GM13977 (cell line): ENCODE measurements around the gene INPP4A.

Source experiments
- DNase-seq: peaks from one replicate; pipeline ENCODE4 v3.0.0; 2012; ENCODE audit warnings: low spot score
- in situ Hi-C: fragments of 300-500 bp; cut with MboI; formaldehyde crosslinking; loops from one replicate; pipeline ENCODE4 v1.12.0; 2022; ENCODE audit warnings: low sequenced_read_pairs, low pct_unique_long_range_greater_than_20kb, mixed read lengths, inconsistent platforms; ENCODE audit not compliant: unreplicated experiment
- TF ChIP-seq, protein P1 (sequence below): IDR thresholded peaks from 2 replicates; pipeline ENCODE4 v1.5.1; 2012; ENCODE audit warnings: mild to moderate bottlenecking, control low read depth; ENCODE audit not compliant: insufficient read depth; ENCODE audit errors: extremely low read depth, missing control alignments

The INPP4A gene

DNA sequence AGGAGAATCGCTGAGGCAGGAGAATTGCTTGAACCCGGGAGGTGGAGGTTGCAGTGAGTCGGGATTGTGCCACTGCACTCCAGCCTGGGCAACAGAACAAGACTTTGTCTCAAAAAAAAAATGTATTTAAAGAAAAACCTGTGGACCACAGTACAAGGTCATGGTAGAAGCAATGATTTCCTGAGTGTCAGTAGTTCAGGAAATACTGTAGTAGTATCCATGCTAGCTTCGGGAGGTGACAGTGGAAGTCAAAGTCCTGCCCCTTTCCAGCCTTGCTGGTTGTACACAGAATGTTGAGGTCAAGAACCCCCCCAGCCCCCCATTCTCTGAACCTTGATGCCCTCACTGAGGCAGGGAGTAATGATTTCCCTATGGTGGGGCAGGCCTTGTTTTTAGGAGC, 56.6 kb downstream of the INPP4A start:
- DNase-seq = no peak
- TF ChIP-seq, protein P1, sequence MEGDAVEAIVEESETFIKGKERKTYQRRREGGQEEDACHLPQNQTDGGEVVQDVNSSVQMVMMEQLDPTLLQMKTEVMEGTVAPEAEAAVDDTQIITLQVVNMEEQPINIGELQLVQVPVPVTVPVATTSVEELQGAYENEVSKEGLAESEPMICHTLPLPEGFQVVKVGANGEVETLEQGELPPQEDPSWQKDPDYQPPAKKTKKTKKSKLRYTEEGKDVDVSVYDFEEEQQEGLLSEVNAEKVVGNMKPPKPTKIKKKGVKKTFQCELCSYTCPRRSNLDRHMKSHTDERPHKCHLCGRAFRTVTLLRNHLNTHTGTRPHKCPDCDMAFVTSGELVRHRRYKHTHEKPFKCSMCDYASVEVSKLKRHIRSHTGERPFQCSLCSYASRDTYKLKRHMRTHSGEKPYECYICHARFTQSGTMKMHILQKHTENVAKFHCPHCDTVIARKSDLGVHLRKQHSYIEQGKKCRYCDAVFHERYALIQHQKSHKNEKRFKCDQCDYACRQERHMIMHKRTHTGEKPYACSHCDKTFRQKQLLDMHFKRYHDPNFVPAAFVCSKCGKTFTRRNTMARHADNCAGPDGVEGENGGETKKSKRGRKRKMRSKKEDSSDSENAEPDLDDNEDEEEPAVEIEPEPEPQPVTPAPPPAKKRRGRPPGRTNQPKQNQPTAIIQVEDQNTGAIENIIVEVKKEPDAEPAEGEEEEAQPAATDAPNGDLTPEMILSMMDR = no peak
- in situ Hi-C loops = no loop called here

DNA sequence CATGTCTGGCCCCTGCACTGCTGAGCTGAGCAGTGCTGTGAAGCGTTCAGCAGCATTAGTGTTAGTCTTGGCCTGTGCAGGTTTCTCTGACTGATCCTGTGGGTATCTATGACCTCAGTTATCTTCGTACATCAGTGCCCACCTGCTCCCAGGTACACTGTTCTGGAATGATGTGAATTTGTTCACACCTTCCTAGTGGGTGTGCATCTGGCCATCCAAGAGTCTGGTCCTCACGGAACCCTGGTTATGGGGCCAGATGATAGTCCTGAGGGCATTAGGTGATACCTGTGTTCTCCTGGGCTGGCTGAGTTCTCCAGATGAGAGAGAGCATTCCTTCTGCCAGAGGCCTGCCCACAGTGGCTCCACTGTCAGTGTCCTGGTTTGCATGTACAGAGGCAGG, 57.2 kb downstream of the INPP4A start:
- TF ChIP-seq, protein P1 = no peak
- in situ Hi-C loops = no loop called here

DNA sequence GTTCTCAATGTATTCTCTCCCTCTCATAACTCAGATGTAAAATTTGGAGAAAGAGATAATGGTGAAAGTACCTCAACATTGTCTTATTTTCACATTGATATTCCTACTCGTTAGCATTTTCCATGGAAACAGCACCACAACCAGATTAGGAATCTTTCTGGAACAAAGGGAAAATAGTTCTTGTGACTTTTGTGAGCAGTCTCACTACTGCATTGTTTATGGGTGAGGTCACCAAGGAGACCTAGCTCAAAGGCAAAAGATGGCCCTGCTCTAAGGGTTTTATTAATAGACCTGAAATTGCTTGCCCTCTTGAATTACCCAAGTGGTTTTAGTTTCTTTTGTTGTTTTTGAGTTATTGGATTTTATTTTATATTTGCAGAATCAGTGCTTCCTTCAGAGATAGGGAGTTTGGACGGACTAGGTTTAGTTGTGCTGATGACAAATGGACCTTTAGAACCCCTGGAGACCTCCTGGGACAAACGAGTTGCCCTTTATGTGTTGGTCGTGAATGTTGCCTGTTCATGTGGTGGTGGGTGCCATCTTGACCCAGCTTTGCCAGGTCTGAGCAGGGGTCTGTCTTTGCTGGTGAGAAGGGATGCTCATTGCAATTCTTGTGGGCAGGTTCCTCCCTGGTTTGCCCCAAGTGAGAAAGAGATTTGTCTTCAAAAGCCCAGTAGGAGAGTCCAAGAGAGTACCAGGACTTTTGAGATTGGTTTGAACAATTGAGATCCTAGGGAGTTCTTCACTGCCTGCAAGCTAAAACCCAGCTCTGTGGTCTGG, 58.1 kb downstream of the INPP4A start:
- in situ Hi-C loops = no loop called here
- TF ChIP-seq, protein P1 = no peak
- no peak for DNase-seq

More for the DNA sequence above, 57.2 kb downstream of the INPP4A start:
- DNase-seq = no peak

- TF ChIP-seq, protein P1 = no peak
- DNase-seq = no peak
- in situ Hi-C loops = no loop called here
These were observed 58.9 kb downstream of the INPP4A start for GRCh38 chr2:98503481-98504105.

DNA sequence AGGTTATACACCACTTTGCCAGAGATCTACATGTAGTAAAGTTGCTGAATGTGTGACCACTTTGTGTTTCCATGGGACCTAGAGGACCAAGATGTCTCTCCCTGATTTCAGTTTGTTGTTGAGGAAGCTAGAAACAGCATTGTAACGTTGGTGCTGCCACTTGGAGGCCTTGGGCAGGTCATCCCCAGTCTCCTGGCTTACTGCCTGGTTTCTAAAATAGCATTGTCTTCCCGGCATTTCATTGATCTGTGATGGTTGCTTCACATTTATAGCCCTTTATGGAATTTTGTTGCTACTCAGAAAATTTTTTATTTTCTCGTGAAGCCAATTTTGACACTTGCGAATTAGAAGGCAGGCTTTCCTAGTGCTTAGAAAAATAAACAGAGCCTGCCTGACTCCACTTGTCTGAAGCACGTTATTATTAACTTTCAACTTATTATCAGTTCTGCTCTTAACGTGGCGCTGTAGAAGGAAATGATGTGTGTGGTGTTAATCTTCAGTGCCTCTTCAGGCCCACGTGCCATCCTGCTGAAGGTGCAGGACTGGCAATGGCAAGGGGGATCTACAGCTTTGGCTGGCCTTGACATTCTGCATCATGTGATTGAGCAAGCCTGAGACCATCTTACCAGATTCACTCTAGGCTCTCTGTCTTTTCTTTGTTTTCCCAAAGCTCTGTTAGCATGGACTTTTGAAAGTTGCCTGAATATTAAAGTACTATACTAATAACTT, 59.9 kb downstream of the INPP4A start:
- DNase-seq = no peak
- in situ Hi-C loops = no loop called here
- TF ChIP-seq, protein P1 = no peak

DNA sequence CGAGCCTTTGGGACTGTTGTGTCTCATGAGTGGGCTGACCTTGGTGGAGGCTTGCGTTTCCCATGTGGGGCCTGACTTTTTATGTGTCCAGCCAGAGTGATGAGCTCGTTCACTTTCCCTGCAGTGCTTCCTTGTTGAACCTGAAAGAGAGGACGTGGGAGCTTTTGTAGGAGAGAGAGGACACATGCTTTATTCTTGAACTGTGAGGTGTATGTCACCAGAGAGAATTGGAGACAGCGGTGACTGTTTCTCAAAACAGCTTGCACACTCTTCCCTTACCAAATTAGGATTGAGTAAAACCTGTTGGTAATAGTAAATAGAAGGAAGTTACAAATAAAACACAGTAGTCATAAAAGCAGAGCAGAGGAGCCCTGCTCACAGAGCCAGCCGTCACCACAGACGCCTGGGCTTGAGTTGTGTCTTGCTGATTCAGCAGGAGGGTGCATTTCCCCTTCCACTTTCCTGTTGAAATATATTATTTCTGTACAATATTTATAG, 60.7 kb downstream of the INPP4A start:
- in situ Hi-C loops = no loop called here
- no peak for DNase-seq

More for the DNA sequence above, 60.7 kb downstream of the INPP4A start:
- TF ChIP-seq, protein P1 = no peak
